Stimulated activated CD8-positive, alpha-beta memory T cell treated with anti-CD3 and anti-CD28 coated beads, Interleukin-12 subunit alpha, Interleukin-12 subunit beta, amount 100 ng/mL, for 1 hour (primary cell): ENCODE measurements around the gene PRM3.

Source experiments
- DNase-seq: peaks from one replicate; pipeline ENCODE4 v3.0.0-alpha.2; 2020; ENCODE audit warnings: low read depth

PRM3 gene

GRCh38 chr16:11272921-11273720, at the start of gene PRM3:
TSS of gene PRM3 (minus strand) at chr16:11273629. CDS start at chr16:11273595, 34 bp downstream.
- DNase-seq = no peak

GRCh38 chr16:11322823-11323222, 49.4 kb upstream of the PRM3 start:
- DNase-seq = no peak

- no peak for DNase-seq
Observed at GRCh38 chr16:11321662-11322061, 48.2 kb upstream of the PRM3 start.

GRCh38 chr16:11320170-11320569, 46.7 kb upstream of the PRM3 start:
- DNase-seq = no peak

- no peak for DNase-seq
Observed at GRCh38 chr16:11319529-11320146, 46.2 kb upstream of the PRM3 start.

- no peak for DNase-seq
Observed at GRCh38 chr16:11318817-11319216, 45.4 kb upstream of the PRM3 start.

- DNase-seq = no peak
Observed at GRCh38 chr16:11316331-11317015, 43.0 kb upstream of the PRM3 start.

- DNase-seq = no peak
Observed at GRCh38 chr16:11315510-11315909, 42.1 kb upstream of the PRM3 start.

GRCh38 chr16:11314309-11314894, 41.0 kb upstream of the PRM3 start:
- no peak for DNase-seq

- DNase-seq = no peak
Observed at GRCh38 chr16:11313493-11314308, 40.3 kb upstream of the PRM3 start.

- no peak for DNase-seq
Observed at GRCh38 chr16:11312718-11313492, 39.5 kb upstream of the PRM3 start.

GRCh38 chr16:11310997-11311561, 37.6 kb upstream of the PRM3 start:
- no peak for DNase-seq

- no peak for DNase-seq
Observed at GRCh38 chr16:11310634-11310977, 37.2 kb upstream of the PRM3 start.

- no peak for DNase-seq
Observed at GRCh38 chr16:11309895-11310633, 36.6 kb upstream of the PRM3 start.

- DNase-seq = no peak
Observed at GRCh38 chr16:11308493-11309283, 35.3 kb upstream of the PRM3 start.

- no peak for DNase-seq
Observed at GRCh38 chr16:11307639-11308492, 34.4 kb upstream of the PRM3 start.

GRCh38 chr16:11306997-11307638, 33.7 kb upstream of the PRM3 start:
- DNase-seq = no peak

- no peak for DNase-seq
Observed at GRCh38 chr16:11306381-11306780, 33.0 kb upstream of the PRM3 start.
